ENCODE data around the gene BCAN.

GRCh38 chr1:156709031-156709430 lies 67.1 kb downstream of the BCAN start:
- TF ChIP-seq CTCF (conservative IDR thresholded peaks at IDR 0.05) = no peak
- TF ChIP-seq ZFX (IDR thresholded peaks at IDR 0.05) = no peak
